Stomach (tissue), 4 donors: ENCODE measurements around the gene FHAD1.

Experiments used
- CTCF ChIP-seq, 7 experiments: fragments of 450-650 bp in 4 of 7; fragments of 200-600 bp in 3 of 7; sonication (generic) in 3 of 7; IDR thresholded peaks; one replicate each; pipeline ENCODE4 v1.5.1; 2016 to 2019; ENCODE audit warnings: antibody characterized with exemption in 7 of 7, control low read depth in 2 of 7, mild to moderate bottlenecking in 1 of 7
- POLR2AphosphoS5 ChIP-seq, 3 donors: sonication (generic); formaldehyde crosslinking; IDR thresholded peaks; one replicate each; pipeline ENCODE4 v1.6.1; 2016; ENCODE audit warnings: antibody characterized with exemption in 3 of 3

GRCh38 chr1:15224974-15225373, 22.0 kb upstream of the FHAD1 start:
- TF ChIP-seq POLR2AphosphoS5 (IDR thresholded peaks at IDR 0.05): no peak
- no peak for TF ChIP-seq CTCF (IDR thresholded peaks at IDR 0.05)
